Duodenal mucosa (tissue), 2 donors: ENCODE data around the gene LTBP1.

Experiments used
- H3K27ac ChIP-seq: one replicate; pipeline ENCODE4 v1.7.0; 2013; ENCODE audit warnings: low read depth, low read length
- H3K27me3 ChIP-seq, 2 donors: one replicate each; pipeline ENCODE4 v1.7.0; 2013; ENCODE audit warnings: low read length in 2 of 2, control low read depth in 1 of 2; ENCODE audit not compliant: insufficient read depth in 2 of 2, control insufficient read depth in 1 of 2
- H3K36me3 ChIP-seq, 2 donors: one replicate each; pipeline ENCODE4 v1.7.0; 2013; ENCODE audit warnings: low read length in 2 of 2, control low read depth in 1 of 2; ENCODE audit not compliant: insufficient read depth in 2 of 2, control insufficient read depth in 1 of 2
- H3K4me1 ChIP-seq, 2 donors: one replicate each; pipeline ENCODE4 v1.7.0; 2013; ENCODE audit warnings: low read length in 2 of 2, control low read depth in 1 of 2; ENCODE audit not compliant: insufficient read depth in 2 of 2, control insufficient read depth in 1 of 2
- H3K4me3 ChIP-seq, 2 donors: one replicate each; pipeline ENCODE4 v1.7.0; 2013; ENCODE audit warnings: low read length in 2 of 2, low read depth in 1 of 2
- H3K9ac ChIP-seq, 2 donors: one replicate each; pipeline ENCODE4 v1.7.0; 2013; ENCODE audit warnings: low read length in 2 of 2, low read depth in 1 of 2
- H3K9me3 ChIP-seq, 2 donors: one replicate each; pipeline ENCODE4 v1.7.0; 2013; ENCODE audit warnings: low read length in 2 of 2, control low read depth in 1 of 2; ENCODE audit not compliant: control insufficient read depth in 1 of 2

The LTBP1 gene

DNA sequence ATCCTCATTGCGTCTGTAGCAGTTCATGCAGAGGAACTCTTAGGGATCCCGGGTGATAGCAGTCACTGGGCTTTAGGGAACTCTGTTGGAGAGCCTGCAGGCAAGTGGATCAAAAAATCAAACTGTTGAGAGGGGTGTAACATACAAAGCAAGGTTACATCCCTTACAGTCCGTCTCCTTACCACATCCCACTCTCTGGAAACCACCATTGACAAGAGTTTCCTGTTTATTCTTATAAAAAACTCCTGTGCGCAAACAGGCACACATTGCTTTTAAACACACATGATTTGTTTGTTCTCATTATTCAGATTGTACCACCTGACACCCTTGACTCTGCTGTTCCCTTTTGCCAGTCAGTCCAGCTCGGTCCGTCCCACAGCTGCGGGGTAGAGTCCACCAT, 137.7 kb downstream of the LTBP1 start:
- Histone ChIP-seq H3K9me3 (no peaks in the 10 kb centered on the region), H3K4me1 (peaks cover 8 to 15% of the 10 kb centered on the region in 2 donors), H3K4me3 (no peak overlapping the region), H3K36me3 (no peaks in the 10 kb centered on the region), H3K27ac (no peak overlapping the region), H3K27me3 (no peaks in the 10 kb centered on the region), H3K9ac (no peak overlapping the region)

DNA sequence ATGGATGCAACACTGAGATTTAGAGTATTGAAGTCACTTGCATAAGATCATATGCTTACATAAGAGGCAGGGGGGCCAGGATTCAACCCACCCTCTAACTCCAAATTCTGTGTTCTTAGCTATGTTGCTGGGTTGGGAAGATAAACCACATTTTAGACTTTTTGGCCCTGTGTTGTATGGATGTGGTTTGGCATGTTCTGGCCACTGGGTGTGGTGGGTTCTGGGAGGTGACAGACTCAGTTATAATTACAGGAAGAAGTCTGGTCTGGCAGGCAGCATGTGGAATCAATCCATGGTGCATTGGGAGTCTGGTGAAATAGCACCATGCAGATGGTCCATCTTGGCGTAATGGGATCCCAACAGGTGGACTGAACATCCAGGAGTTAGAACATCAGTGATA, 138.9 kb downstream of the LTBP1 start:
- Histone ChIP-seq H3K9me3 (no peaks in the 10 kb centered on the region), H3K4me1 (peaks cover 8 to 15% of the 10 kb centered on the region in 2 donors), H3K36me3 (no peaks in the 10 kb centered on the region), H3K27me3 (no peaks in the 10 kb centered on the region), H3K4me3 (no peak overlapping the region), H3K9ac (no peak overlapping the region), H3K27ac (no peak overlapping the region)

DNA sequence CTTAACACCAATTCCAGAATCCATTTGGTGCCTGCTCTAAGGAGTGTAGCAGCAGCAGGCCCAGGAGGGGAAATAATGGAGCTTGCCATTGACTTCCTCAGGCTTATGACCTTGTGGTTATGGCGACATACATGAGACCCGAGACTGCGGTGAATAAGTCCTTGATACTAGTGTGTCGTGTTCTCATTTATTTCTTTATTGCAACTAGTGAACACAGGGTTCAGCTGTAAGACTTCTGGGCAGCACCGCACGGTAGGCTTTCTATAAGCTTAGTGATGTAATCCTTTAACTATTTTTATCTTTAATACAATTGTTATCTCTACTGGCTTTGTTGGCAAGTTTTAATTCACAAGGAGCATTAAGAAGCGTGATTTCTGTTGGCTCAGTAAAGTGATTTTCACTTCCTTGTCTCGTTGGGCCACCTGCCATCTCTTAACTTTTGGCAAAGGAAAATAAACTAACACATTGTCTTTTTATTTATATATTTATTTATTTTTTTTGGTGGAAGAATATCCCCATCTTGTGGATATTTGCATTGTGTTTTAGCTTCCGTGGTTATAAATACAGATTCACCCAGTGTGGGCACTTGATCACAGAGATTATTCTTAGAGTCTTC, 139.8 kb downstream of the LTBP1 start:
- Histone ChIP-seq H3K4me3 (peak overlapping the region in 1 of 2 donors; percentile 18), H3K27me3 (no peaks in the 10 kb centered on the region), H3K4me1 (peaks cover 8 to 15% of the 10 kb centered on the region in 2 donors), H3K27ac (no peak overlapping the region), H3K9ac (no peak overlapping the region), H3K36me3 (no peaks in the 10 kb centered on the region), H3K9me3 (no peaks in the 10 kb centered on the region)

DNA sequence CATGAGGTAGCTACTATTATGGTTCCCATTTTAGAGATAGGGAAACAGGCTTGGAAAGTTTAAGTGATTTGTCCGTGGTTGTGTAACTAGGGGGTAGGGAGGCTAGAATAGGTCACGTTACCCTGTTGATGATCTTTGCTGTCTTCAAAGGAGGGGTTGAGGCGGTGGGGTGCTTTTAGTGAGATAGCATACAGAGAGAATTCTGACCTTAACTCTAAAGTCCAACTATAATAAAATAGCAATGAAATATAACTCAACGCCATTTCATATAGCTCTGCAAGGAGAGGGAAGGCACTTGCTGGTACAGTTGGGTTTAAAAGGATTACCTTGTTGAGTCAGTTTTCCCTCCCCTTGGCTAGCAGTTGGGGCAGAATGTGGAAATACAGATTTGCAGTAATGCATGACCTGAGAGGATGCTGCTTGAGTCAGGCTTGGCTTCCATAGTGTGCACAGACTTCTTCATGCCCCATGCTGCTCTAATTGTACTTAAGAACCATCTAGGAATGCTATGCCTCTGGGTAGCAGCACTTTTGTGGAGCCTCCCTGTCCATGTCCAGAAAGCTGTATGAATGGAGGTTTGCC, 143.9 kb downstream of the LTBP1 start:
- Histone ChIP-seq H3K36me3 (no peaks in the 10 kb centered on the region), H3K27ac (no peak overlapping the region), H3K4me1 (peaks cover 8 to 13% of the 10 kb centered on the region in 2 donors), H3K4me3 (no peak overlapping the region), H3K27me3 (no peaks in the 10 kb centered on the region), H3K9me3 (no peaks in the 10 kb centered on the region), H3K9ac (no peak overlapping the region)

DNA sequence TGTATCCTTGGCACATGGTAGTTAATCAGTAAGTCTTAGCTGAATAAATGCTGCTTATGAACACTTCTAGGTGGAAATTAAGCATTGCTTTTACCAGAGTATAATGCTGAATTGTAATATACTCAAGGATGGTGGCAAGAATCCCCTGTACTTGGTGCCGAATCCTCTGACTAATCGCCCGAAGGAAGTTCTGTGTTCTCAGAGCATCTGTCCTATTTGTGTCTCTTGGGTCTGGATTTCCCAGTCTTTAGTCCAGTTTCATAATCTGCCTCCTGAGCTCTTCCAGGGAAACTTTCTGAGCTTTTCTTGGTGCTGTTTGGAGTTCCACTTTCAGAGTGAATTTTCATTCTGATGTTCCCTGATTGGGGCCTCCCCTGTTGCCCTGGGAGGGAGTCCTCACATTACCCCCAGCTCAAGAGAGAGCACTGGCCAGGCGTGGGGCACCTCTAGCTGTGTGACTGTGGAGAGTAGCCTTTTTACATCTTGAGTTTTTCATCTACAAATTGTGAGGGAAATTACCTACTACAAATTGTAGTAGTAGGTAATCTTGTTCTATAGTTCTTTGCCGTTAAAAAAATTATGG, 144.9 kb downstream of the LTBP1 start:
- H3K27ac ChIP-seq, result no peak overlapping the region

DNA sequence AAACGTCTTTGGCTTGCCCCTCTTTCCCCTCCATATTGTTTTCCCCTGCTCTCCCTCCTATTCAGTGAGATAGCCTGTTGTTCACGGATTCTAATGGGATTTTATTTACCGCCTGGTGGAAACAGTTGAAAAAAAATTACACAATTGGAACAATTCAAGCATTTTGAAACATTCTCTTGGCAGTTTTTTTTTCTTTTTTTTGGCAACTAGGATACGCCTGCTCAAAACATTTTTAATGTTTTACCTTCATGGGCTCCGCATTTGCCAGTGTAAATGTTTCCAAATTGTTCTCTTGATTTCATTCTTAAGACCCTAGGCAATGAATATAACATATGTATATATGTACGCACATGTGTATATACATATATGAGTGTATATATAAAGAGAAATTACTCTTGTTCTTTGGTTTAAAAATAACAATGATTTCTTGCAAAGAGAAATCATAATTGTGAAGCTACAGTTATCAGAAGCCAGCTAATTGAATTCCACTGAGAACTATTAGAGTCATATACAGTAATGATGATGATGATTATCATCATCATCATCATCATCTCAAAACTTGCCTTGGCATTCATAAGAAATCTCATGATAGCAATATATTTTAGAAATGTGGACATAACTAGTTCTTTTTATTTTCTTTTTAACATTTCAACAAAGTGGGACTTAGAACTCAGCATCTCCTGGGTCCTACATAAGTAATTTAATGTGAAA, 146.7 kb downstream of the LTBP1 start:
- Histone ChIP-seq H3K9ac (no peak overlapping the region), H3K36me3 (no peaks in the 10 kb centered on the region), H3K4me1 (no peaks in the 10 kb centered on the region), H3K4me3 (no peak overlapping the region), H3K27me3 (no peaks in the 10 kb centered on the region), H3K9me3 (no peaks in the 10 kb centered on the region), H3K27ac (no peak overlapping the region)

More for the DNA sequence above, 144.9 kb downstream of the LTBP1 start:
- H3K4me3 ChIP-seq, result no peak overlapping the region
- peaks cover 0 to 5% of the 10 kb centered on the region in 2 donors for H3K4me1 ChIP-seq
- H3K9ac ChIP-seq, result no peak overlapping the region
- H3K27me3 ChIP-seq, result no peaks in the 10 kb centered on the region
- no peaks in the 10 kb centered on the region for H3K36me3 ChIP-seq
- no peaks in the 10 kb centered on the region for H3K9me3 ChIP-seq

DNA sequence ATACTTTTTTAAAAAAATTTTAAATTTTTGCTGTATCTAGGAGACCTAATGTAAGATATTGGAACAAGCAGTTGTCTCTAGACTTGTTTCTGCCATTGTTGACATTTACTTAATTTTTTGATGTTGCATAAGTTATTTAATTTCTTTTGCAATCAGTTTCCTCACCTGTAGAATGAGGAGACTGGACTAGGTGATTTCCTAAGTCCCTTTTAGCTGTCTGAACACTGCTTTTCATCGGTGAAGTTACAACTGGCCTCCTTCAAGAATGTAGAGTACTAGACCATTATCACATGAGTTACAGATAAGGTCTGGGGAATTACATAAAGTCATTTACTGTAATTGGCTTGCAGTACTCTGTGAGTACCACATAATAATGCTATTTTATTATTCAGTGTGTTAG, 147.6 kb downstream of the LTBP1 start:
- H3K9ac ChIP-seq, result no peak overlapping the region
- H3K4me1 ChIP-seq, result no peaks in the 10 kb centered on the region
- H3K4me3 ChIP-seq, result no peak overlapping the region
- H3K9me3 ChIP-seq, result no peaks in the 10 kb centered on the region
- H3K27me3 ChIP-seq, result no peaks in the 10 kb centered on the region
- no peaks in the 10 kb centered on the region for H3K36me3 ChIP-seq
- H3K27ac ChIP-seq, result no peak overlapping the region

DNA sequence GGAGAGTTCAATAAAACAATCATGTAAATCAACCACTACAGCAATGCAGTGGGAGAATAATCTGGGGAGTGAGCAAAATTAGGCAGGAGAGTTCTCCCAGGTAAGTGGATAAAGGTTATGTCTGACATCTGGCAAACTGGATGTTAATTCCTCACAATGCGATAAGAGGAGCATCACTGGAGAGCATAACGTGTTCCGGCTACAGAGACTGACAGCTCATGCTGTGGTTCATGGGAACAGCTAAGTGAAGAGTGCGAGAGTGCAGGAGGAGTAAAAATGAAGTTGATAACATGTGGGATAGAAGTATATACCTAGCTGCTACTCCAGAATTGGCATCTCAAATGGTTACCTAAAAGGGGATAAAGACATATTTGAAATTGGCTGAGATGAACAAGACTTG, 153.2 kb downstream of the LTBP1 start:
- Histone ChIP-seq H3K9me3 (no peaks in the 10 kb centered on the region), H3K9ac (no peak overlapping the region), H3K36me3 (no peaks in the 10 kb centered on the region), H3K4me3 (no peak overlapping the region), H3K27me3 (no peaks in the 10 kb centered on the region), H3K4me1 (no peaks in the 10 kb centered on the region), H3K27ac (no peak overlapping the region)

- no peaks in the 10 kb centered on the region for H3K27me3 ChIP-seq
- H3K4me1 ChIP-seq, result no peaks in the 10 kb centered on the region
- no peak overlapping the region for H3K4me3 ChIP-seq
- no peak overlapping the region for H3K9ac ChIP-seq
- H3K36me3 ChIP-seq, result no peaks in the 10 kb centered on the region
- H3K27ac ChIP-seq, result no peak overlapping the region
- H3K9me3 ChIP-seq, result no peaks in the 10 kb centered on the region
Measured at GRCh38 chr2:33100921-33101320, 154.2 kb downstream of the LTBP1 start.

DNA sequence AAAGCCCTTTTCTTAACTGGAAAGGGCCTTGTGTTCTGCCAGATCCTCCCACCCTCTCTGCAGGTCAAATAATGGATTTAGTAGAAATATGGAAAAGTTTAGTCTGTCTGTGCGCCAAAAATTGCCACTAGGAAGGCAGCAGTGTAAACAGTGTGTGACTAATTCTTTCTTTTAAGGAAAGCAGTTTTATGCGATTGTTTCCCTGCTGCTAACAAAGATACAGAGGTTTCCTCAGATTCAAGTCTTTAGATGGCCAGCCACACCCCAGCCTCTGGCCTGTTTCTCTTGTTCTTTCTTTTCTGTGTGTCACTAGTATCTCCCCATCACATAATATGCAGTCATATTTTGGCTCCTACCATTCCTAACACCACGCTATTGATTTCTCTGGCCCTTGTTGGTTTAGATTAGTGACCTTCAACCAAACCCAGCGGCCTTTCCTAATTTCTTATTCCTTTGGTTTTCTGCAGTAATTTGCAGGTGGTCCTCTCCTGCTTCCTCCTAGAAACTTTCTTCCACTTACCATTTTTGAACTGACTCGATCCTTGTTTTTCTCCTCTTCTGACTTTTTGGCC, 157.4 kb downstream of the LTBP1 start:
- H3K36me3 ChIP-seq, result no peaks in the 10 kb centered on the region
- no peaks in the 10 kb centered on the region for H3K27me3 ChIP-seq
- H3K9me3 ChIP-seq, result no peaks in the 10 kb centered on the region
- H3K4me1 ChIP-seq, result peaks cover 0 to 3% of the 10 kb centered on the region in 2 donors
- no peak overlapping the region for H3K4me3 ChIP-seq
- H3K27ac ChIP-seq, result no peak overlapping the region
- H3K9ac ChIP-seq, result no peak overlapping the region
